H1 (cell line): ENCODE measurements around the gene SLFN5.
"Not testable (repeated sequence)": the region's sequence is repeated elsewhere in the genome, so short reads cannot be mapped to it uniquely, and the experiment has no call there.

ENCODE experiments used
- ASH2L ChIP-seq: fragments of 200-600, 300-600 bp; sonication (generic); IDR thresholded peaks from one replicate; pipeline ENCODE4 v1.7.1; 2017; ENCODE audit warnings: low read length
- POLR2A ChIP-seq, 2 experiments: IDR thresholded peaks; 1 replicate in 1 of 2; 2 replicates in 1 of 2; pipeline ENCODE4 v1.6.1; 2011; ENCODE audit warnings: low read depth in 2 of 2, low read length in 2 of 2, mild to moderate bottlenecking in 2 of 2; ENCODE audit errors: control extremely low read depth in 1 of 2
- USF2 ChIP-seq: IDR thresholded peaks from 2 replicates; pipeline ENCODE4 v1.6.1; 2011; ENCODE audit warnings: low read length, improper control_type of control experiment
- TF ChIP-seq, protein P1 (sequence below), 3 experiments: IDR thresholded peaks; 1 replicate in 2 of 3; 2 replicates in 1 of 3; pipeline versions ENCODE4 v1.5.1 to v1.6.1; 2011; ENCODE audit warnings: low read length in 3 of 3, mild to moderate bottlenecking in 3 of 3, inconsistent platforms in 2 of 3, low read depth in 1 of 3, moderate library complexity in 1 of 3; ENCODE audit not compliant: insufficient read depth in 1 of 3; ENCODE audit errors: control extremely low read depth in 1 of 3
- TF ChIP-seq, protein P2 (sequence below): IDR thresholded peaks from 2 replicates; pipeline ENCODE4 v1.6.1; 2011; ENCODE audit warnings: low read depth, mild to moderate bottlenecking, low read length; ENCODE audit not compliant: insufficient read depth

GRCh38 chr17:35309345-35309744 lies 66.5 kb downstream of the SLFN5 start:
- TF ChIP-seq, protein P1, sequence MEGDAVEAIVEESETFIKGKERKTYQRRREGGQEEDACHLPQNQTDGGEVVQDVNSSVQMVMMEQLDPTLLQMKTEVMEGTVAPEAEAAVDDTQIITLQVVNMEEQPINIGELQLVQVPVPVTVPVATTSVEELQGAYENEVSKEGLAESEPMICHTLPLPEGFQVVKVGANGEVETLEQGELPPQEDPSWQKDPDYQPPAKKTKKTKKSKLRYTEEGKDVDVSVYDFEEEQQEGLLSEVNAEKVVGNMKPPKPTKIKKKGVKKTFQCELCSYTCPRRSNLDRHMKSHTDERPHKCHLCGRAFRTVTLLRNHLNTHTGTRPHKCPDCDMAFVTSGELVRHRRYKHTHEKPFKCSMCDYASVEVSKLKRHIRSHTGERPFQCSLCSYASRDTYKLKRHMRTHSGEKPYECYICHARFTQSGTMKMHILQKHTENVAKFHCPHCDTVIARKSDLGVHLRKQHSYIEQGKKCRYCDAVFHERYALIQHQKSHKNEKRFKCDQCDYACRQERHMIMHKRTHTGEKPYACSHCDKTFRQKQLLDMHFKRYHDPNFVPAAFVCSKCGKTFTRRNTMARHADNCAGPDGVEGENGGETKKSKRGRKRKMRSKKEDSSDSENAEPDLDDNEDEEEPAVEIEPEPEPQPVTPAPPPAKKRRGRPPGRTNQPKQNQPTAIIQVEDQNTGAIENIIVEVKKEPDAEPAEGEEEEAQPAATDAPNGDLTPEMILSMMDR (IDR thresholded peaks at IDR 0.05; ENCODE audit: control extremely low read depth in 1 of 3, insufficient read depth in 1 of 3, low read depth in 1 of 3, low read length in 3 of 3), result not testable (repeated sequence)
- TF ChIP-seq, protein P2, sequence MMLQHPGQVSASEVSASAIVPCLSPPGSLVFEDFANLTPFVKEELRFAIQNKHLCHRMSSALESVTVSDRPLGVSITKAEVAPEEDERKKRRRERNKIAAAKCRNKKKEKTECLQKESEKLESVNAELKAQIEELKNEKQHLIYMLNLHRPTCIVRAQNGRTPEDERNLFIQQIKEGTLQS, result not testable (repeated sequence)
- TF ChIP-seq ASH2L; POLR2A (IDR thresholded peaks at IDR 0.05; ENCODE audit: control extremely low read depth in 1 of 2, low read depth in 2 of 2, low read length in 2 of 2); USF2: not testable (repeated sequence)
